Stimulated activated CD4-positive, alpha-beta T cell treated with anti-CD3 and anti-CD28 coated beads, TNF-alpha, amount 100 ng/mL, for 1 hour (primary cell): ENCODE measurements around the gene ATP5F1D.

ENCODE experiments used
- DNase-seq, 3 donors: peaks; one replicate each; pipeline ENCODE4 v3.0.0-alpha.2; 2020; ENCODE audit warnings: low read depth in 3 of 3, low spot score in 1 of 3

Gene ATP5F1D

DNA sequence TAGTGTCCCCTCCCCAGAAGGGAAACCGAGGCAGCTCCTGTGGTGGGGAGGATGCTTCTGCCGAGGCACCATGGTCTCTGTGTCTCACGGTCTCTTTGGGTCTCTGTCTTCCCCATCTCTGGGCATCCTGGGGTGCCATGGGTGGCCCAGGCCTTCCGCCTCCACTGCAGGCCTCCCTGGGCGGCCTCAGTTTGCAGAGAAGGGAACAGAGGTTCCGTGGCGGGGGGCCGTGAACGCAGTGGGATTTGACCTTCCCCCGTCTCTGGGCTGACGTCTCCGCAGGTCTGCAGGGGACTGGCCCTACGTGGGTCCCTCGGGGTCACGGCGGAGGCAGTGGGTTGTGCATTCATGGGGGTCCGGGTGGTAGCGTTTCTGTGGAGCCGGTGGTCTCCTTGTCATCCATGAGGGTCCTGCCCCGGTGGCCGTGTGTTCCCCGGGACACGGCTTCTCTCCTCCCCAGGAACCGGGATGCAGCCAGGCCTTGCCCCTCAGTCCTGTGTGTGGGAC, 48.7 kb downstream of the ATP5F1D start:
- no peak for DNase-seq

- no peak for DNase-seq
Observed at GRCh38 chr19:1290703-1291651, 49.4 kb downstream of the ATP5F1D start.

DNA sequence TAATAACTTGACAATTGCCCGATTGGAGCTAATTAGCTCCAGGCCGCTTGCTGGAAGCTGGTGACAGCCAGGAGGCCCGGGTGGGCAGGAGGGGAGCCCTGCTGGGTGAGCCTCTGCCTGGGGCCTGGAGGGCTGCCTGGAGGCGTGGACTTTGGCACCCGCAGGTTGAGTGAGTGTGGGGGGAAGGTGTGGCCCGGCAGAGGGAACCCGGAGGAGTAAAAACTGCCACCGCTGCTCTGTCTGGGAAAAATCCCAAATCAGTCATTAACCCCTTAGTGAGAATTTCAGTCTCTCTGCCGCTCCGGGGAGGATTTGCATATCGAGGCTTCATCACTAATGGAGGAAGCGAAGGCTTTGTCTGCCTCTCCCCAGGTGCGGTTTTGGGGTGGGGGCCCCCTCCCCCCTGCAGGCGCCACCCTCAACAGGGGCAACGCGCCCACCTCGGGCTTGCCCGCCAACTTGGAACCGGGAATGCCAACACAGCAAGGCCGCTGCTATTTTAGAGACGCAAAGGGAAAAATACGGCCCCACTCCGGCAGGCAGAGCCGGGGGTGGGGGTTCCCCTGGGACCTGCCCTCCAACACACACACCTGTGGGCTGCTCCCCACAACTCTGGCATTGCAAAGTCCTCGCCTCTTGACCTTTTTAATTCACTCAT, 50.3 kb downstream of the ATP5F1D start:
- no peak for DNase-seq

GRCh38 chr19:1292419-1293151, 51.0 kb downstream of the ATP5F1D start:
- no peak for DNase-seq

DNA sequence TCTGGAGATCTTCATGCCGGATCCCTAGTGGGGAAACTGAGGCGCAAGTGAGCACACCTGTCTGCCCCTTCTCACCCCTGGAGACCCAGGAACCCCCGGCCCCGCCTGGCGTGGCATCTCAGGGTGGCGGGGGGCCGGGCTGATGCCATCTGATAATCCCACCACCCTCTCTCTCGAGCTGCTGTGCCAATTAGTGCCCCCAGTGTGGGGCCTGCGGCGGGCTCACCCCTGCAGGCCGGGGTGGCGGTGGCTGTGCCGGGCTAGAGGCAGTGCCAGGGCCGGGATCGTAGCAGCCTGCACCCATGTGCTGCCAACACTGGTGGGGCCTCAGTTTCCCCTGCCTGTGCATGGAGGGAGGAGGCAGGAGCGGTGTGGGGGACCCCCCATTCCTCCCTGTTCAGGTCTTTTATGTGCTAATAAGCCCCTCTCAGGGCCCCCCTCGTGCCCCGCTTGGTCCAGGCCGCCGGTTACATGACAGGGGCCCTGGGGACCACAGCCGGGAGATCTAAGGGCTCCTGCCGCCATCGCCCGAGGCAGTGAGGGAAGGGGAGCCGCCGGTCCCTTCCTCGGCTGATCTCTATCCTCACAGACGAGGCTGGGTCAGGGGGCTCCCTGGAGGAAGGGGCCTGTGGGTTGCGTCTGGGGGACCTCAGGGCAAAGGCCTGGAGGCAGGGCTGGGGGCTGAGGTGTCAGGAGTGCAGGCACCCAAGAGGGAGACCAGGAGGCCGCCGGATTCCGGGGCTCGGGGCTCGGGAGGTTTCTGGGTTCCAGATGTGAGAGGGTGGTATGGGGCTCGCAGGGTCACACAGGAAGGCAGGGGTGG, 52.4 kb downstream of the ATP5F1D start:
- DNase-seq: no peak
